Daoy (cell line): Measurements from ENCODE around the gene WRNIP1. TPM values are rescaled to one million over a fixed set of nuclear protein-coding genes. Genes with fewer than 3 reads are reported as not detected.

Source experiments
- DNase-seq: peaks from one replicate; pipeline ENCODE4 v3.0.0-alpha.2; 2015; ENCODE audit warnings: low read depth
- total RNA-seq: library from RNA; depleted of rRNA; stranded (reverse); fragments of >200 nt; shearing (Covaris generic); gene quantifications from 2 replicates; pipeline ENCODE4 v1.2.3, GENCODE V29; 2014

The WRNIP1 gene
- total RNA-seq, 1 experiment from 2014 or later, result 92.2 TPM

DNA sequence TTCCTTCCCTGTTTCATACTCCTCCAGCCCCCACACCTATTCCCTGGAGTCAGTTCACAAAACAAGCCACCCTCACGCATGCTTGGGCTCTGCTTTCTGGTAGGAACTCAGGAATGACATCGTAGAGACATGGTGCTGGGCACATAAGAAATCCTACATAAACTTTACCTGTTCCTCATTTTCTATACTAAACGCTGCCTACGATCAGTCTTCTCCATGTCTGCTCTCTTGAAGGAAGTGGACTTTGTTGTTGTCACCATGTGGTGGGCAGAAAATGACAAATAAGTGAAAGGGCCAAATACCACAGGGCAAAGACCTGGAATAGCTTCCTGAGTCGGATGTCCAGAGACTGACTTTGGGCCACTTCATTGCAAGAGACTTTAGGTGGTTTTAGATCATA lies 24.6 kb upstream of the WRNIP1 start:
- DNase-seq, result no peak

GRCh38 chr6:2741756-2742155 lies 23.4 kb upstream of the WRNIP1 start:
- no peak for DNase-seq

- no peak for DNase-seq
These were observed 21.6 kb upstream of the WRNIP1 start for GRCh38 chr6:2743280-2744208.

DNA sequence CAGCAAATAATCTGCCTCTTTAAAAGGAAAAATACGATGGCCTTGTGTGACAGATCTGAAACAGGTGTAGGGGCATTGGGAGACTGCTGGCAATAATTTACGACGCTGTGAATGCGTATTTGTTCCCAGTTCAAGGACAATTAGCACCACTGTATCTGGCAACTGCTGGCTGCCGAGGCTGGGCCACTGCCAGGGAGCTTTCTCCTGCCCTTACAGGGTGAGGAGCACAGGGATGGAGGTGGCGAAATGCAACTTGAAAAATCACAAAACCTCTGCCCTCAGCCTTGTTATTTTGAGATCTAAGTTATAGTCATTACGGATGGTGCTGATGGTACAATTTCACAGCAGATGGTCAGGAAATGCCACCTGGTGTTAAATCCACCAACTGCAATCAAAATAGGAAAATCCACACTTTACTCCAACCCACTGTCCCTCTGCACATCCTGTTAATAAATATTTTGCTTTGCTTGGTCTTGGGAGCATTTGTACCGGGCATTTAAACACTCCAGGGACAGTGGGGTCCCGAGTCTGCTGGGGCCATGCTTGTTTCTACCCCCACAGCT lies 20.9 kb upstream of the WRNIP1 start:
- no peak for DNase-seq

GRCh38 chr6:2744778-2745177 lies 20.4 kb upstream of the WRNIP1 start:
- no peak for DNase-seq

GRCh38 chr6:2745246-2745645 lies 19.9 kb upstream of the WRNIP1 start:
- DNase-seq, result no peak

DNA sequence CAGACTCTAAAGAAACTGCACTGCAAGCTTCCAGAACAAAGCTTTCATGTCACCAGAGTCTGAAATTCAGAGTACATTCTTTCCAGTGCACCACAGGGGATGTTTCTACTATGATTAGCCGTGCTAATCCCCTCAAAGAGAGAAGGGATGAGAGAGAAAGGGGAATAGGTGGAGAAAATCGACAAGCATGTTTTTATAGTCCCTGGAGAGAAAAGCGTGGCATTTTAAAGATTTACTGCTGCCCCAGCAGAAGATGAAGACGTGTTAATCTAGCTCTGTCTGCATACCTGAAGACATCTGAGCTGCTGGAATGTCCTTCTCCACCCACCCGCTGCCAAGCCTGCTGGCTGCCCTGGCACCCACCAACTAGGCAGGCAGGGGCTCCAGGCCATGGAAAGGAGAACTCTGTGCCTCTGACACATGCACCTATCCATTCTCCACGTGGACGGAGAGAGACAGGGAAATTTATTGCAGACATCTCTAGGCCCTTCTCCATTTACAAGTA lies 18.6 kb upstream of the WRNIP1 start:
- DNase-seq, result no peak

- DNase-seq, result peak; percentile 47
These were observed 17.0 kb upstream of the WRNIP1 start for GRCh38 chr6:2748183-2748582.

- DNase-seq, result peak; percentile 37
These were observed 15.1 kb upstream of the WRNIP1 start for GRCh38 chr6:2749969-2750600.

- no peak for DNase-seq
These were observed 14.4 kb upstream of the WRNIP1 start, which contains the start of gene MYLK4 for GRCh38 chr6:2750832-2751231. MYLK4 (minus strand) TSS chr6:2750922; CDS start chr6:2749294, 1,628 bp downstream.

- DNase-seq, result peak; percentile 46
These were observed 13.3 kb upstream of the WRNIP1 start for GRCh38 chr6:2751871-2752270.

GRCh38 chr6:2752477-2753109 lies 12.6 kb upstream of the WRNIP1 start:
- DNase-seq, result no peak

DNA sequence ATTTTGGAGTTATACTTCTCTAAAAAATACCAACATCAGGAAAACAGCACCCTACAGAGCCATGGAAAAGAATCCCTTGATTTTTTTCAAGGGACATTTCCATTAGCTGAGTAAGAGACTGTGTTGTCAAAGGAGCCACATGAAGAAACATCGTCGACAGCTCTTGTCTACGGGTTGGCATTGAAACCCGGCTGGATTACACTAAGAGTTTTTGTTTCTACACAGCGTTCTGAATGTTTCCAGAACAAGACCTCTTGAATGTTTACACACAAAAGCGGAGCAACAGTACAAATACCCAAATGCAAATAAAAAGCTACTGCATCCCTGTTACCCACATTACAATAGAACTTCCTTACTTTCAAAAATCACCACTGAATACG lies 12.1 kb upstream of the WRNIP1 start:
- no peak for DNase-seq

GRCh38 chr6:2753743-2754142 lies 11.4 kb upstream of the WRNIP1 start:
- no peak for DNase-seq

DNA sequence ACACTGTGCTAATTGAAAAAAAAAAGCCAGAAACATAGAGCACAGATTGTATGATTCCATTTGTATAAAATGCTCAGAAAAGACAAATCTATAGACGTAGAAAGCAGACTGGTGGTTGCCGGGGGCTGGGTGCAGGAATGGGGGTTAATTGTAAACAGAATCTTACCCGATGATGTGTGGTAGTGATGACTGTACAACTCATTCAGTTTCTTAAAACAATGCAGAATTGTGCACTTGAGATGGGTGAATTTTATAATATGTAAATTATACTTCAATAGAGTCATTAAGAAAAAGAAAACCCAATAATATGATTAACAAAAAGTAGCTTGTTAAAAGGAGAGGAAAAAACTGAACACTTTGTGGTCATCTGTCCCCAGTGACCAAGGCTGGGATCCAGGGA lies 10.8 kb upstream of the WRNIP1 start:
- DNase-seq, result no peak

DNA sequence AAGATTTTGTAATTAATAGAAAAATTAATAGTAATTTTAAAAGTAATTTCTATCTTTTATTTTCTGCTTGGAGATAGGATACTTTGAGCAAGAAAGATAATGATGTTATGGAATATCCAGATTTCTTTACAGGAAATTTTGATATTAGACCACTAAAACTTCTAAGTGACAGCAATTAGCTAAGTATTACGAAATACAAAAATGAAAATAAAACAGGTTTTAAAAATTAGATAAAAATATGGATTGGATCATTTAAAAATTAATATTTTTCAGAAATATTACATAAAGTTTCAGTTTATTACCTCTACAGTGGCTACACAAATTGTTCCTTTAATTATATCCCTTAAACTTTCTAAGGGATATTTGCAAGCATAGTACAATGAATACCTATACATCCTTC lies 10.3 kb upstream of the WRNIP1 start:
- DNase-seq, result no peak

- DNase-seq, result no peak
These were observed 9.7 kb upstream of the WRNIP1 start for GRCh38 chr6:2755456-2755855.

- DNase-seq, result no peak
These were observed 9.0 kb upstream of the WRNIP1 start for GRCh38 chr6:2756241-2756640.

DNA sequence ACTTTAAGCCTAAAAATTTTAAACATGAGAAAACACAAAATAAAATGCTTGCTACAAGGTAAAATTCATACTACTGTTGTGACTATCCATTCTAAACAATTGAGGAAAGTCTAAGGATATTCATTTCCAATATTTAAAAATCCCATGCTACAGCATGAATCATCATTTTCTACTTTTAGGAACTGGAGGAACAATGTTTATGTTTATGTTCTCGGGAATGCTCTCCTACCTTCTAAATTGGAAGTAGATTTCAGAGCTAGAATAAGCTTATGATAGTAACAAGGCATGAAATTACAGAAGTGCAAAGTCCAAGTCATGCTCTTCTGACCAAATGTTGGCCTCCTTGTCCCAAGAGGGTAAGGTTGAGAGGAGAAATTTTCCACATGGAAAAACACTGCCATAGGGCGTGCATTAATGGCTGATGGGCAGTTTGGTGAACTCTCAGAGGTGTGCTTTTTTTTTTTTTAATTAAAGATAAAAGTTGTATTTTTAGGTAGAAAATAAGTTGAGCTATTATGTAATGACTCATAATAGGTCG lies 8.4 kb upstream of the WRNIP1 start:
- DNase-seq, result no peak

DNA sequence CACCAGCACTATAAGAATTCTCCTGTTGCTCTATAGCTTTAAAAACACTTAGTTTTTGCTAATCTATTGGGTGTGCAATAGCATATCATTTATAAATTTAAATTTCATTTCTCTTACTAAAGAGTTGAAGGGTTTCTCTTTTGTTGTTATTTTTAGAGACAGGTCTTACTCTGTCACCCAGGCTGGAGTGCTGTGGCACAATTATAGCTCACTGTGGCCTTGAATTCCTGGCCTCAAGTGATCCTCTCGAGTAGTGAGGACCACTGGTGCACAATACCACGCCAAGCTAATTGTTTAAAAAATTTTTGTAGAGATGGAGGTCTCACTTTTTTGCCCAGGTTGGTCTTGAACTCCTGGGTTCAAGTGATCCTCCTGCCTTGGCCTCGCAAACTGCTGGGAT lies 6.2 kb upstream of the WRNIP1 start:
- DNase-seq, result no peak

GRCh38 chr6:2760882-2761842 lies 4.0 kb upstream of the WRNIP1 start:
- DNase-seq, result no peak
